Neuronal stem cell (in vitro differentiated cells): ENCODE data around the gene SUPT4H1. TPM values are rescaled to one million over a fixed set of nuclear protein-coding genes. Genes with fewer than 3 reads are reported as not detected.

Experiments
- DNase-seq: peaks from one replicate; pipeline ENCODE4 v3.0.0-alpha.2; 2013; ENCODE audit warnings: low spot score
- H2AFZ ChIP-seq: one replicate; pipeline ENCODE4 v1.6.1; 2013; ENCODE audit warnings: mild to moderate bottlenecking, low read length, inconsistent platforms
- H2AK5ac ChIP-seq: 2 replicates; pipeline ENCODE4 v1.6.1; 2013; ENCODE audit warnings: low read depth, mild to moderate bottlenecking, inconsistent platforms, low read length, moderate library complexity, mixed read lengths
- H2BK120ac ChIP-seq: 2 replicates; pipeline ENCODE4 v1.6.1; 2013; ENCODE audit warnings: low read depth, mild to moderate bottlenecking, inconsistent platforms, low read length, moderate library complexity, mixed read lengths
- H2BK12ac ChIP-seq: one replicate; pipeline ENCODE4 v1.6.1; 2013; ENCODE audit warnings: low read length, inconsistent platforms
- H2BK15ac ChIP-seq: 2 replicates; pipeline ENCODE4 v1.6.1; 2013; ENCODE audit warnings: mild to moderate bottlenecking, low read length, inconsistent platforms, mixed read lengths
- H2BK5ac ChIP-seq: one replicate; pipeline ENCODE4 v1.6.1; 2013; ENCODE audit warnings: inconsistent platforms, mild to moderate bottlenecking, low read length, moderate library complexity
- H3K14ac ChIP-seq: one replicate; pipeline ENCODE4 v1.6.1; 2013; ENCODE audit warnings: low read length, inconsistent platforms
- H3K18ac ChIP-seq: 2 replicates; pipeline ENCODE4 v1.6.1; 2013; ENCODE audit warnings: low read length, inconsistent platforms
- H3K23ac ChIP-seq: 2 replicates; pipeline ENCODE4 v1.6.1; 2013; ENCODE audit warnings: low read depth, mild to moderate bottlenecking, mixed read lengths, low read length, inconsistent platforms; ENCODE audit not compliant: poor library complexity
- H3K27ac ChIP-seq: replicated peaks from 3 replicates; pipeline ENCODE4 v1.5.1; 2013; ENCODE audit warnings: low read length, inconsistent platforms
- H3K27me3 ChIP-seq, 3 experiments: 2 replicates each; pipeline ENCODE4 v1.6.1; 2013; ENCODE audit warnings: low read length in 3 of 3, mild to moderate bottlenecking in 2 of 3, inconsistent platforms in 1 of 3, low read depth in 1 of 3, mixed read lengths in 1 of 3, moderate library complexity in 1 of 3; ENCODE audit not compliant: control insufficient read depth in 3 of 3, insufficient read depth in 3 of 3
- H3K36me3 ChIP-seq, 2 donors: replicated peaks in 1 of 2; 2 replicates each; pipeline ENCODE4 v1.6.1; 2013; ENCODE audit warnings: low read length in 2 of 2; ENCODE audit not compliant: control insufficient read depth in 2 of 2, insufficient read depth in 2 of 2
- H3K4ac ChIP-seq: 2 replicates; pipeline ENCODE4 v1.6.1; 2013; ENCODE audit warnings: inconsistent platforms, mild to moderate bottlenecking, low read length, moderate library complexity
- H3K4me1 ChIP-seq, 2 donors: 1 replicate in 1 of 2; 2 replicates in 1 of 2; pipeline ENCODE4 v1.6.1; 2013; ENCODE audit warnings: low read length in 2 of 2, low read depth in 1 of 2; ENCODE audit not compliant: control insufficient read depth in 2 of 2, insufficient read depth in 1 of 2
- H3K4me2 ChIP-seq: one replicate; pipeline ENCODE4 v1.6.1; 2013; ENCODE audit warnings: mild to moderate bottlenecking, low read length, inconsistent platforms; ENCODE audit not compliant: insufficient read depth, poor library complexity, severe bottlenecking
- H3K4me3 ChIP-seq, 2 donors: 2 replicates each; pipeline ENCODE4 v1.5.1; 2013; ENCODE audit warnings: low read length in 2 of 2, mild to moderate bottlenecking in 2 of 2, inconsistent platforms in 1 of 2, moderate library complexity in 1 of 2
- H3K79me1 ChIP-seq: one replicate; pipeline ENCODE4 v1.6.1; 2013; ENCODE audit warnings: low read depth, mild to moderate bottlenecking, inconsistent platforms, low read length, moderate library complexity
- H3K9ac ChIP-seq: one replicate; pipeline ENCODE4 v1.6.1; 2013; ENCODE audit warnings: mild to moderate bottlenecking, low read depth, low read length, inconsistent platforms; ENCODE audit not compliant: poor library complexity
- H3K9me3 ChIP-seq, 2 donors: replicated peaks in 1 of 2; 2 replicates each; pipeline versions ENCODE3 to v1.6.1; 2013; ENCODE audit warnings: low read length in 2 of 2, mild to moderate bottlenecking in 2 of 2, inconsistent platforms in 1 of 2, low read depth in 1 of 2, mixed read lengths in 1 of 2, moderate library complexity in 1 of 2; ENCODE audit not compliant: control insufficient read depth in 2 of 2, insufficient read depth in 1 of 2
- H4K8ac ChIP-seq: one replicate; pipeline ENCODE4 v1.6.1; 2013; ENCODE audit warnings: low read depth, mild to moderate bottlenecking, inconsistent platforms, low read length, moderate library complexity
- H4K91ac ChIP-seq: one replicate; pipeline ENCODE4 v1.6.1; 2013; ENCODE audit warnings: low read length, low read depth, mild to moderate bottlenecking, inconsistent platforms; ENCODE audit not compliant: poor library complexity
- WGBS, 2 donors: extraction: QIAGEN DNeasy Blood & Tissue Kit; methylation state at CpG; one replicate each; pipeline ENCODE4 v1.1.7; 2013; ENCODE audit warnings: missing lambda C conversion rate in 2 of 2, mixed read lengths in 1 of 2; ENCODE audit not compliant: insufficient read length in 2 of 2, insufficient replicate concordance in 1 of 2; ENCODE audit errors: extremely low coverage in 2 of 2; 5-methylcytosine and 5-hydroxymethylcytosine counted together
- polyA plus RNA-seq, 2 experiments: library from polyadenylated mRNA; stranded (reverse); fragments of 200-250 nt; gene quantifications; one replicate each; pipeline ENCODE4 v1.2.3, GENCODE V29; 2013

The SUPT4H1 gene
- 75.6 TPM for polyA plus RNA-seq (2013, experiment 1 of 2)
- polyA plus RNA-seq (2013, experiment 2 of 2) = 76.4 TPM

DNA sequence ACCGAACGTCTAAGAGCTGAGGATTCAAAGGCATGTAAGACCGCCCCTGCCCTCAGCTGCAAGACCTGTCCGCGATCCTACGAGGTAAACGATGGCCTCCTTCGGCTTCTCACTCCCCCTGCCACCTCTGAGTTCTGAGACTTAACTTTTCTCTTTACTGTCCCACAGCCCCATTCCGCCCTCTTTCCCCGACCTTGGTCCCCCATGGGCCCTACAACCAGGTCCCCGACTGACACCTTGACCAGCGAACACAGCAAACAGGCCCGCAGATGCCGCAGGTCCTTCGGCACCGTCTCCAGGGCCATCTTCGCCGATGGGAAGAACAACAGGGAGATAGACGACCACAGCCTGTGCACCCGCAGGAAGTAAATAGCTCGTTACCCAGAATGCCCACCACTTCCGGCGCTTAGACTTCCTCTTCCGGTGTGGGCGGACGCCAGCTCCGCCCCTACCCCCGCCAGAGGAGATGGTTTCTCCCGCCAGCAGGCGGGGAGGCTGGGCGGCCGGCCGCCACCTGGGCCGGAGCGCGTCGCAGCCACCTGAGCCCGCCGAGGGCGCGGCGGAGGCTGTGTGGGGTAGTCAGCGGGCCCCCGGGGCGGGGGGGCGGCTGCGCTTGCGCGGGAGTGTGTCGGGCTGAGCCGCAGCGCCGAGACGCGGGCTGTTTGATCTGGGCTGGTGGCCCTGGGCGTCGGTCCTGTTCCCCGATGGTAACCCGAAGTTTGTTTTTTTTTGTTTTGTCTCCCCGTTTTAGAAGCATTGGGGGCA lies at the start of gene SUPT4H1:
Gene SUPT4H1 (minus strand): TSS at position 371 of the 765 bp plus-strand sequence. CDS start 66 bp downstream, at position 305.
- Histone ChIP-seq H3K23ac (peak within 1 kb of the TSS; percentile 76), H3K27me3 (no peaks in the 10 kb centered on the region), H2AK5ac (peak within 1 kb of the TSS; percentile 92), H3K4me1 (peaks cover 10% of the 10 kb centered on the region in 2 donors), H3K4ac (no peak within 1 kb of the TSS), H3K4me2 (peak within 1 kb of the TSS; percentile 94), H3K79me1 (peaks cover 6% of the 10 kb centered on the region), H2AFZ (peak within 1 kb of the TSS; percentile 89), H3K9ac (peak within 1 kb of the TSS; percentile 95), H3K4me3 (peak within 1 kb of the TSS; percentile 90 to 95), H3K9me3 (no peaks in the 10 kb centered on the region), H2BK120ac (no peak within 1 kb of the TSS), H2BK5ac (peak within 1 kb of the TSS; percentile 19), H3K18ac (peak within 1 kb of the TSS; percentile 96), H4K91ac (no peak within 1 kb of the TSS), H3K27ac (peak within 1 kb of the TSS; percentile 85), H4K8ac (peak within 1 kb of the TSS; percentile 94), H3K14ac (no peak within 1 kb of the TSS), H2BK15ac (peak within 1 kb of the TSS; percentile 6), H2BK12ac (no peak within 1 kb of the TSS), H3K36me3 (peaks cover 19 to 34% of the 10 kb centered on the region in 2 donors)
- no CpG with 5 or more reads among the region's 60 CpGs for WGBS, 2 donors
- peak; percentile 91 for DNase-seq

DNA sequence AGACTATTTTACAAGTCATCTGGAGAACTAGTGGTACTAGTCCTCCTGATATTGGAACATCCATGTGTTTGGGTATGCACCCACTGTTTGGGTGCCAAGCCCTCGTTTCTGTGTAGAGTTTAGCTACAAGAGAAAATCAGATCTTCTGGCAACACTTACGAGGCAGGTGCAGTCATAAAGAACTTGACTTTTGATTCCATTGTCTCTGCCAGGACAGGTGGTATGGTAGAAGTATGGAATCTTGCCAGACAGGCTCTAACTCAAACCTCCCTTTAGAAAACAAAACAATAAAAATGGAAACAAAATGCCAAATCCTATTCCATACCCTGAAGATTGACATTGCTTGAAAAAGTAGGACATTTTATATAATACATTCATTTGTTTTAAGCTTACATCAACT lies 49.3 kb upstream of the SUPT4H1 start:
- H3K14ac ChIP-seq = no peak overlapping the region
- no peak overlapping the region for H2AK5ac ChIP-seq
- no peaks in the 10 kb centered on the region for H3K9me3 ChIP-seq
- H3K4ac ChIP-seq = no peak overlapping the region
- H3K79me1 ChIP-seq = no peaks in the 10 kb centered on the region
- H2BK15ac ChIP-seq = no peak overlapping the region
- H3K4me2 ChIP-seq = no peak overlapping the region
- H3K23ac ChIP-seq = no peak overlapping the region
- H2BK12ac ChIP-seq = no peak overlapping the region
- H2AFZ ChIP-seq = no peak overlapping the region
- no peaks in the 10 kb centered on the region for H3K27me3 ChIP-seq
- no peak overlapping the region for H4K91ac ChIP-seq
- no peak overlapping the region for H3K18ac ChIP-seq
- H3K27ac ChIP-seq = no peak overlapping the region
- no peak overlapping the region for H2BK120ac ChIP-seq
- no peak for DNase-seq
- peaks cover 0 to 16% of the 10 kb centered on the region in 2 donors for H3K4me1 ChIP-seq
- no peak overlapping the region for H2BK5ac ChIP-seq
- no peak overlapping the region for H3K4me3 ChIP-seq
- WGBS, 2 donors = no CpG with 5 or more reads among the region's 2 CpGs
- H3K36me3 ChIP-seq = no peaks in the 10 kb centered on the region
- H4K8ac ChIP-seq = no peak overlapping the region
- H3K9ac ChIP-seq = no peak overlapping the region

GRCh38 chr17:58400826-58401225 lies 48.8 kb upstream of the SUPT4H1 start:
- no peak for DNase-seq
- Histone ChIP-seq H3K4me2 (no peak overlapping the region), H2BK120ac (no peak overlapping the region), H3K23ac (no peak overlapping the region), H2AFZ (no peak overlapping the region), H3K18ac (no peak overlapping the region), H3K27ac (no peak overlapping the region), H3K27me3 (no peaks in the 10 kb centered on the region), H3K4me1 (peaks cover 0 to 16% of the 10 kb centered on the region in 2 donors), H2BK12ac (no peak overlapping the region), H3K9me3 (no peaks in the 10 kb centered on the region), H2BK15ac (no peak overlapping the region), H2AK5ac (no peak overlapping the region), H3K4me3 (no peak overlapping the region), H3K4ac (no peak overlapping the region), H4K8ac (no peak overlapping the region), H2BK5ac (no peak overlapping the region), H3K36me3 (no peaks in the 10 kb centered on the region), H3K79me1 (no peaks in the 10 kb centered on the region), H3K9ac (no peak overlapping the region), H3K14ac (no peak overlapping the region), H4K91ac (no peak overlapping the region)

GRCh38 chr17:58399974-58400373 lies 48.0 kb upstream of the SUPT4H1 start:
- no peaks in the 10 kb centered on the region for H3K9me3 ChIP-seq
- H3K4ac ChIP-seq = no peak overlapping the region

More at GRCh38 chr17:58399974-58400373, 48.0 kb upstream of the SUPT4H1 start:
- H3K14ac ChIP-seq = no peak overlapping the region
- no peak overlapping the region for H3K4me2 ChIP-seq
- H2BK5ac ChIP-seq = no peak overlapping the region
- H2BK15ac ChIP-seq = no peak overlapping the region
- no peak overlapping the region for H2AK5ac ChIP-seq
- no CpG with 5 or more reads among the region's 3 CpGs for whole genome bisulfite sequencing, 2 donors
- no peak overlapping the region for H2AFZ ChIP-seq
- no peaks in the 10 kb centered on the region for H3K27me3 ChIP-seq
- H4K91ac ChIP-seq = no peak overlapping the region
- H3K18ac ChIP-seq = no peak overlapping the region
- no peak overlapping the region for H3K4me3 ChIP-seq
- H3K9ac ChIP-seq = no peak overlapping the region
- no peak overlapping the region for H2BK120ac ChIP-seq
- no peak overlapping the region for H2BK12ac ChIP-seq
- no peak for DNase-seq
- H3K36me3 ChIP-seq = no peaks in the 10 kb centered on the region
- no peak overlapping the region for H4K8ac ChIP-seq
- H3K27ac ChIP-seq = no peak overlapping the region
- peaks cover 0 to 16% of the 10 kb centered on the region in 2 donors for H3K4me1 ChIP-seq
- no peaks in the 10 kb centered on the region for H3K79me1 ChIP-seq
- no peak overlapping the region for H3K23ac ChIP-seq
